Measurements from ENCODE around the gene FAM13A.
"Not testable (repeated sequence)": the region's sequence is repeated elsewhere in the genome, so short reads cannot be mapped to it uniquely, and the experiment has no call there.

FAM13A gene

DNA sequence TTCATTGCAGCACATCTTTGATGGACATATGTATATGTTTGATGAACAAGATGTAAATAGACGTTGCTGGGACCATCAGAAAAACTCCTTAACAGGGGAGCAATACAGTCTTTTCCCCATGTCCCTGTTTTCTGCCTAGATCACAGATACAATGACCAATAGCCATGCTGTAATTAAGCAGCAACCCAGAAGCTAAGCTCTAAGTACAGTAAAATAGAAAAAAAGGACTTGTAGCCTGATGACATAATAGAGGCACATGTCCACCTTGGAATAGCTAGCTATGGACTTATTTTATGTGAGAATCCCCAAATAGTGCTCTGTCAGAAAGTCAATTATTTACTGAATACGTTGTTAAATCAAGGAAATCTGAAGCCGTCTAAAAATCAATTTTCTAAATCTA is 14.9 kb downstream of the FAM13A start:
- no peak for DNase-seq (ENCODE audit: low read depth)

GRCh38 chr4:89039730-89040338 is 17.2 kb downstream of the FAM13A start:
- peak; percentile 60 for DNase-seq (ENCODE audit: low read depth)

GRCh38 chr4:89036535-89036934 is 20.4 kb downstream of the FAM13A start:
- no peak for DNase-seq (ENCODE audit: low read depth)

DNA sequence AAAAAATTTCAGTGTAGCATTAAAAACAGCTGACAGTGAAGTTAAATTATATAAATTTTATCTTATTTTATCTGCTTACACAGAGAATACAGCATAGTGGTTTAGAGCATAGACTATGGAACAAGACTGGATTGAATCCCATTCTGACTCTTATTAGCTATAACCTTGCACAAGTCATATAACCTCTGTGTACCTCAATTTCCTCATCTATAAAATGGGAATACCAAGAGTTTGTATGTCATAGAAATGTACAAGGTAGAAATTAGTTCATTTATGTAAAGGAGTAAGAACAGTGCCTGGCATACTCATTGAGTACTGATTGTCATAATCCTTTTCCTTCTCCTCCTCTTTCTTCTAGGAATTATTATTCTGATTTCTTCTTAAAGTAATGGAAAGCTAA is 25.7 kb downstream of the FAM13A start:
- DNase-seq (ENCODE audit: low read depth): no peak

- no peak for DNase-seq (ENCODE audit: low read depth)
These were observed 27.4 kb downstream of the FAM13A start for GRCh38 chr4:89029591-89029990.

DNA sequence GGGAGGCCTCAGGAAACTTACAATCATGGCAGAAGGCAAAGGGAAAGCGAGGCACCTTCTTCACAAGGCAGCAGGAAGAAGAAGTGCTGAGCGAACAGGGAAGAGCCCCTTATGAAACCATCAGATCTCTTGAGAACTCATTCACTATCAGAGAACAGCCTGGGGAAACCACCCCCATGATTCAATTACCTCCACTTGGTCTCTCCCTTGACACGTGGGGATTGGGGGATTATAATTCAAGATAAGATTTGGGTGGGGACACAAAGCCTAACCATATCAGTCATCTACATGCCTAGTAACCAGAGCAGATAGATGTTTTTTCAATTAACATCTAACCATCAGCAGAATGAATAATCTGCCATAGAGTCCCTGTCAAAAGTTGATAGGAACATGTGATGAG is 30.4 kb downstream of the FAM13A start:
- DNase-seq (ENCODE audit: low read depth): no peak

DNA sequence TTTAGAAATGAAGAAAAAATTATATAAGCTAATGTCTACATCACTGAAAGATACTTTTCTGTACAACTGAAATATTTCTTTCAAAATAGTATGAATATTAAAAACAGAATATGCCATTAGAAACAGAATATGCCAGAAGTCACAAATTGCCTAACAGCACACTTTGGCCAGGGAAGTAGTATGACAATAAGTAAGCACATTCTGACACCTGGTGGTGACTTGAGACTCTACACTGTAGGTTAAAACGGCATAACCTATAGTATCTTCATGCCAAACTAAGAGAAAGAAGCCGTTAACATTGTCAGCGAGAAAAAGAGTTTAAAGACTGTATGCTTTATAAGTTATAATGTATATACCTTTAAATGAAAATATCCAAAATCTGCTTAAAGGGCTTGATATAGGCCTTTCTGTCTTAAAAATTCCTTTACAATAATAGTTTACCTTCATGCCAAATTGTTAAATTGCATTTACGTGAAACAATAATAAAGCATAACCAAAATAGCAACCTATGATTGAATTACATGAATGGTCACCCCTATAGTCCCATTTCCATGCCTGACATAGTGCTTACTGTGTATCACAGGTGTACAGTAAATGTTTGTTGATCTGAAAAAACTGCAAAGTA is 32.8 kb downstream of the FAM13A start:
- peak; percentile 82 for DNase-seq (ENCODE audit: low read depth)

DNA sequence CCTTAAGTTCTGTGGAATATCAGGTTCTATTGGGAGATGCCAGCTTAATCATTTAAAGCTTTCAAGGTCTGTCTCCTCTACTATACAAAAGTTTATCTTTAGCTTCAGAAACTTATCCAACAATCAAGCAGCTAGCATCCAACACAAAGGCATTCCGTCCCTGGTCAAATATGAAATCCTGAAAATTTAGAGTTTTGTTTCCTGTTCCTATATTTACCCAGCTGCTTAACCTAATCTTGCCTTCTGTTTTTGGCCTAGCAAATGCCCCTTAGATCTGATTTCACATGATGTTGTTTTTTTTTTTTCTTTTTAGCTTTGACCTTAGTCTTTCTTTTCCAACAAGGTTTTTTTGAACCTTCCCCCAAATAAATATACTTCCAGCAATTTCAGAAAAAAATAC is 33.8 kb downstream of the FAM13A start:
- no peak for DNase-seq (ENCODE audit: low read depth)

DNA sequence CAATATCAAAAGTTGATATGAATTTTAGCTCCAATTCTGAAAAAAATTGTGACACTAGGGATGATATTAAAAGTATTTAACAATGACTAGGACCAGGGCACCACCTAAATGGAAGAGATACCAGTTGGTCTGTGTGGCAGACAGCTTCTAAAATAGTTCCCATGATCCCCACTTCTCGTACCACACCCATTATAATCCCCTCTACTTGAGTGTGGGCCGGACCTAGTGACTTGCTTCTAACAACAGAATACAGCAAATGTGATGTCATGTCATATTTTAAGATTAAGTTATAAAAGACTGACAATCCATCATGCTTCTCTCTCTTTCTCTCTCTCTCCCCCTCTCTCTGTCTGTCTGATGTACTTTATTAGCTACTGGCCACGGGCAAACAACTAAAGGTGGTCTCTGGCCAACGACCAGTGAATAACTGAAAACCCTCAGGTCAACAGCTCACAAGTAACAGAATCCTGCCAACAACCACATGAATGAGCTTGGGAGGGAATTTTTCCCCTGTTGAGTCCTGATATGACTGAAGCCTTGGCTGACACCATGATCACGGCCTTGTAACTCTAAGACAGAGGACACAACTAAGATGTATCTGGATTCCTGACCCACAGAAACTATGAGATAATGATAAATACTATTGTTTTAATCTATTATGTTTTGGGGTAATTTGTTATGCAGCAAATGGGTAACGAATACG is 34.4 kb downstream of the FAM13A start:
- DNase-seq (ENCODE audit: low read depth): no peak

DNA sequence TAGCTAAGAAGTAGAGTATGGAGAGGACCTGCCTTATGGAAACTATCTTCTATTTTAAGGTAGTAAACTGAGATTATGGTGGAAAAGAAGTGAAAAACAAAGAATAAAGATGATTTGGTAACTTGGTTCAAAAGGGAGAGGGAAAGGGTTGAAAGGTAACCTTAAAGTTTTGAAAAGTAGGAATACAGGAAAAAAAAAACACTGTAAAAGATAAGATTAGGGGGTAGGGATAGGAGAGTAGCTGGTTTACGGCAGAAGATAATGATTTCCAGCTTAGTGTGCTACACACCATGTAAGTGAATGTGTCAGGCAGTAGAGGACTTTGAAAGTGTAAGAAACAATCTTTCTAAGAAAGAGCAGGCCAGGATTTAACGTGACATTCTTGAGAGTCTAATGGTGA is 35.3 kb downstream of the FAM13A start:
- DNase-seq (ENCODE audit: low read depth): no peak

DNA sequence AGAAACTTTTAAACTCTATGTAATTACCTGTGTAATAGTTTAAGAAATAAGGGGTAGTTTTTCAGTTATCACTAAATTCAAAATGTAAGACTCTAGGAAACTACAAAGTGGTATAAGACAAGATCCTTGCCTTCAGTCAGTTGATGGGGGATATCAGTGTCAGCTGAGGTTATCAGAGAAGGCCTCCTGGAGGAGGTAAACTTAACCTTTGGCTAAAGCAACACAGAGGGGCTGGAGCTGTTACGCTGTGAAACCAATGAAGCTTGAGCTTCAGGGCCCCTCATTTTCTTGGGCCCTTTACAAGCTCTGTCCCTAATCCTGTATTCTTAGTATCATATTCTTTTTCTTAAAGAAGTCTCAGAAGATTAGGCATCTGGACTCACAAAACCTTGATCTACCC is 35.9 kb downstream of the FAM13A start:
- DNase-seq (ENCODE audit: low read depth): no peak

- DNase-seq (ENCODE audit: low read depth): not testable (repeated sequence)
These were observed 42.1 kb downstream of the FAM13A start for GRCh38 chr4:89014897-89015296.

DNA sequence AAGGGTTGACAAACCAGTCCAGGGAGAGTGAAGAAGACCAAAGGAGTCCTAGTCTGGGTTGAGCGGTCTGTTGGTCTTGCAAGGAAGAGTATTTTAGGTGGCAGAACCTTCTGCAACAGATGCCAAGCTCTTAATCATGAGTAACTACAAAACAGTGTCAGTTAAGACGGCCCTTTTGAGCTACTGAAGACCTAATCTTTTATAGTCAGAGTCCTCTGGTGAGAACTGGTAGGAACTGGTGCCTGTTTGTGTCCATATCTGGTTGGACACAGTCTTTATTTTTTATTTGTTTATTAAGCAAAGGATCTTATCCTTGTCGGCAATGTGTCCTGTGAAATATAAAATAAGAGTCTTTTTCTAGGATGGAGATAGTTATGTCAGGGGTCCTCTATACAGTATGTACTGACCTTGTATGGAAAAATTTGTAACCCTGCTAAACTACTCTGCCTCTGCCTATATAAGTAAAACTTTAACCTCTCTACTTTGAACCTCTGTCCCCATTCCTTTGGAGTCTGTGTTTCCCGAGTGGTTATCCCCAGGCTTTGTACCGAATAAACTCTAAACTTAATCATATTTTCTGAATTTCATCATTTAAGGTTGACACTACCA is 47.1 kb downstream of the FAM13A start:
- DNase-seq (ENCODE audit: low read depth): no peak

GRCh38 chr4:89009115-89009514 is 47.9 kb downstream of the FAM13A start:
- DNase-seq (ENCODE audit: low read depth): no peak

DNA sequence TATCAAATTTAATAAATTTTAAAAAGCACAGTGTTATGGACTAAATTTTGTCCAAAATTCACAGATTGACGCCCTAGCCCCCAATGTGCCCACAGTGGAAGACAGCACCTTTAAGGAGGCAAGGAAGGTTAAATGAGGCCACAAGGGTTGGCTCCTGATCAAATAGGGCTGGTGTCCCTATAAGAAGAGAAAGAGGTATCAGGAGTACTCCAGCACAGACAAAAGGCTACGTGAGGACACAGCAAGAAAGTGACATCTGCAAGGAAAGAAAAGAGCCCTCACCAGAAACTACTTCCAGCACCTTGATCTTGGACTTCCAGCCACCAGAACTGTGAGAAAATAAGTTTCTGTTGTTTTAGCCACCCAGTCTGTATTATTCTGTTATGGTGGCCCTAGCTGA is 48.8 kb downstream of the FAM13A start:
- no peak for DNase-seq (ENCODE audit: low read depth)

DNA sequence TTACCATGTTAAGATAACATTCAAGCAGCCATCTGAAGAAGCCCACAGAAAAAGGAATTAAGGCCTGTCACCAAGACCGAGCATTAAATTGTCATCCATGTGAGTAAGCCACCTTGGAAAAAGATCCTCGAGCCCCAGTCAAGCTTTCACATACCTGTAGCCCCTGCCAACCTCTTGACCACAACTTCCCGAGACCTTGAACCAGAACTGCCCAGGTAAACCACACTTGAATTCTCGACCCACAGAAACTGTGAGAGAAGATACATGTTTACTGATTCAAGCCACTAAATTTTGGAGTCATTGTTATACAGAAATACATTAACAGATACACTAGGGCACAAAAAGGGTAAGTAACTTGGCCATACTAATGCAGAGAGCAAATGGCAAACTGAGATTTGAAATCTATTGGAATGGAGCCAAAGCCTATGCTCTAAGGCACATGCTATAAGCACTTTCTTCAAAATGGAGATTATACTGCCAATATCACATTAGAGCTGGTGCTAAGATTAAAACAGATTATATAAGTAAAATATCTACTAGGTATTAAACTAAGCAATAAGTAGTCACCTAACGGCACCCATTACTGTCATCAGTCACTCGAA is 49.5 kb downstream of the FAM13A start:
- DNase-seq (ENCODE audit: low read depth): no peak

GRCh38 chr4:89006307-89006706 is 50.7 kb downstream of the FAM13A start:
- DNase-seq (ENCODE audit: low read depth): no peak

- not testable (repeated sequence) for DNase-seq (ENCODE audit: low read depth)
These were observed 51.9 kb downstream of the FAM13A start for GRCh38 chr4:89005066-89005465.

- no peak for DNase-seq (ENCODE audit: low read depth)
These were observed 55.1 kb downstream of the FAM13A start for GRCh38 chr4:89001647-89002445.

- peak; percentile 29 for DNase-seq (ENCODE audit: low read depth)
These were observed 56.1 kb downstream of the FAM13A start for GRCh38 chr4:89000844-89001360.

DNA sequence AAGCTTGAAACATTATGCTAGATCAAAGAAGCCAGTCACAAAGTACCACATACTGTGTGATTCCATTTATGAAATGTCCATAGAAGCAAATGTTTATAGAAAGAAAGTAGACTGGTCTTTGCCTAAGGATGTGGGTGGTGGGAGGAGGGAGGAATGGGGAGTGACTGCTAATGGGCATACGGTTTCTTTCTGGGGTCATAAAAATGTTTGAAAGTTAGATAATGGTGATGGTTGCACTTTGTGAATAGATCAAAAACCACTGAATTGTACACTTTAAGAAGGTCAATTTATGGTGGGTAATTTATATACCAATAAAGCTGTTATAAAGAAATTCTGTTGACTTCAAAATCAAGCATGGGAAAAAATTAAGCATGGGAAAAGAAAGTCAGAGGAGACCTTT is 56.6 kb downstream of the FAM13A start:
- DNase-seq (ENCODE audit: low read depth): no peak

All from fibroblast of the conjunctiva (primary cell).